T-cell (primary cell): Measurements from ENCODE around the gene TXNRD1. TPM values are rescaled to one million over a fixed set of nuclear protein-coding genes. Genes with fewer than 3 reads are reported as not detected.
"Not testable (repeated sequence)": the region's sequence is repeated elsewhere in the genome, so short reads cannot be mapped to it uniquely, and the experiment has no call there.

Experiments
- ATAC-seq, 4 experiments: fragments of 200-7000 bp in 3 of 4; fragments of 150-1000 bp in 1 of 4; cut with Tn5 transposase; replicated peaks in 1 of 4; 1 replicate in 3 of 4; 2 replicates in 1 of 4; pipeline ENCODE4 v1.10.0; 2021; ENCODE audit warnings: moderate library complexity in 3 of 4, mild to moderate bottlenecking in 2 of 4, moderate number of reproducible peaks in 1 of 4
- CTCF ChIA-PET, 2 donors: fragments of 300-600 bp; sonication (Branson Sonifier 250); formaldehyde crosslinking; loops; one replicate each; lab custom pipeline; 2022; ENCODE audit warnings: antibody characterized with exemption in 2 of 2; lab: Charles Lee
- POLR2A ChIA-PET, 2 donors: fragments of 300-600 bp; sonication (Branson Sonifier 250); formaldehyde crosslinking; loops; one replicate each; lab custom pipeline; 2022; ENCODE audit warnings: antibody characterized with exemption in 2 of 2; lab: Charles Lee
- DNase-seq, 35 experiments: peaks; one replicate each; pipeline versions ENCODE4 v3.0.0 to v3.0.0-alpha.2; 2013 to 2023
- H3K27ac ChIP-seq: one replicate; pipeline ENCODE4 v1.5.1; 2013; ENCODE audit warnings: low read length
- H3K27me3 ChIP-seq, 2 experiments: replicated peaks in 1 of 2; 1 replicate in 1 of 2; 2 replicates in 1 of 2; pipeline versions ENCODE4 v1.6.1 to v1.7.0; 2013; ENCODE audit warnings: low read length in 1 of 2, mixed read lengths in 1 of 2; ENCODE audit not compliant: control insufficient read depth in 2 of 2, insufficient read depth in 2 of 2; ENCODE audit errors: extremely low read depth in 1 of 2
- H3K36me3 ChIP-seq, 2 donors: 1 replicate in 1 of 2; 2 replicates in 1 of 2; pipeline versions ENCODE4 v1.6.1 to v1.7.0; 2013; ENCODE audit warnings: low read length in 1 of 2; ENCODE audit not compliant: control insufficient read depth in 2 of 2, insufficient read depth in 1 of 2; ENCODE audit errors: extremely low read depth in 1 of 2
- H3K4me1 ChIP-seq, 2 experiments: 1 replicate in 1 of 2; 2 replicates in 1 of 2; pipeline versions ENCODE4 v1.6.1 to v1.7.0; 2013; ENCODE audit warnings: low read length in 2 of 2, mixed read lengths in 1 of 2; ENCODE audit not compliant: insufficient read depth in 2 of 2, control insufficient read depth in 1 of 2; ENCODE audit errors: extremely low read depth in 1 of 2
- H3K4me3 ChIP-seq, 2 donors: 1 replicate in 1 of 2; 2 replicates in 1 of 2; pipeline versions ENCODE4 v1.5.1 to v1.7.0; 2013; ENCODE audit warnings: mild to moderate bottlenecking in 2 of 2, low read length in 1 of 2, moderate library complexity in 1 of 2; ENCODE audit not compliant: control insufficient read depth in 1 of 2; ENCODE audit errors: extremely low read depth in 1 of 2
- H3K9me3 ChIP-seq: 2 replicates; pipeline ENCODE4 v1.7.0; 2013
- H3K27ac Mint-ChIP-seq, 2 donors: one replicate each; pipeline ENCODE4 v1.8.0; 2020 to 2021; ENCODE audit warnings: mild to moderate bottlenecking in 2 of 2, mixed read lengths in 2 of 2
- H3K27me3 Mint-ChIP-seq, 2 donors: one replicate each; pipeline ENCODE4 v1.8.0; 2021 to 2022; ENCODE audit warnings: mixed read lengths in 2 of 2
- H3K36me3 Mint-ChIP-seq: one replicate; pipeline ENCODE4 v1.8.0; 2021; ENCODE audit warnings: mixed read lengths
- H3K4me1 Mint-ChIP-seq, 3 donors: one replicate each; pipeline ENCODE4 v1.8.0; 2020 to 2022; ENCODE audit warnings: mixed read lengths in 3 of 3, mild to moderate bottlenecking in 1 of 3
- H3K4me3 Mint-ChIP-seq, 3 donors: one replicate each; pipeline ENCODE4 v1.8.0; 2020 to 2022; ENCODE audit warnings: mild to moderate bottlenecking in 3 of 3, mixed read lengths in 3 of 3, moderate library complexity in 3 of 3
- H3K9me3 Mint-ChIP-seq, 3 donors: one replicate each; pipeline ENCODE4 v1.8.0; 2020 to 2022; ENCODE audit warnings: mixed read lengths in 3 of 3
- WGBS: methylation state at CpG from one replicate; pipeline ENCODE4 v1.1.5; 2013; ENCODE audit warnings: missing lambda C conversion rate; ENCODE audit not compliant: insufficient coverage; 5-methylcytosine and 5-hydroxymethylcytosine counted together
- total RNA-seq, 35 experiments: library from RNA in 6 of 35; stranded (reverse) in 6 of 35; fragments of 120-200 nt in 1 of 35; gene quantifications; one replicate each; pipeline versions ENCODE4 v1.2.1 to v1.2.4 and lab custom pipeline; 2013 to 2026

Gene TXNRD1
- total RNA-seq, 5 donors from 2014 or later (not counting 1 experiment from before 2014, with no cell fraction given), result 33.1 to 91.7 (median 68.9) TPM

GRCh38 chr12:104171785-104172569 is 43.6 kb upstream of the TXNRD1 start:
- DNase-seq (no peak), ATAC-seq (no peak)
- peaks cover 0 to 5% of the 10 kb centered on the region in 2 donors for H3K27me3 Mint-ChIP-seq
- H3K9me3 Mint-ChIP-seq, result no peaks in the 10 kb centered on the region
- ChIA-PET POLR2A (no interaction called here), CTCF (no interaction called here)
- Histone ChIP-seq H3K27me3 (no peaks in the 10 kb centered on the region), H3K27ac (no peak overlapping the region), H3K9me3 (no peaks in the 10 kb centered on the region), H3K4me1 (no peaks in the 10 kb centered on the region), H3K4me3 (no peak overlapping the region), H3K36me3 (no peaks in the 10 kb centered on the region)
- 81% methylated on average over 13 of the region's 28 CpGs for WGBS
- no peak overlapping the region for H3K4me3 Mint-ChIP-seq
- H3K36me3 Mint-ChIP-seq, result no peaks in the 10 kb centered on the region
- H3K4me1 Mint-ChIP-seq, result no peaks in the 10 kb centered on the region
- H3K27ac Mint-ChIP-seq, result no peak overlapping the region

GRCh38 chr12:104172570-104172947 is 43.0 kb upstream of the TXNRD1 start:
- H3K4me3 Mint-ChIP-seq, result no peak overlapping the region
- CTCF ChIA-PET, result no interaction called here
- ATAC-seq, result no peak
- peaks cover 0 to 5% of the 10 kb centered on the region in 2 donors for H3K27me3 Mint-ChIP-seq
- WGBS, result 100% methylated on average over 1 of the region's 6 CpGs
- Histone ChIP-seq H3K36me3 (no peaks in the 10 kb centered on the region), H3K27me3 (no peaks in the 10 kb centered on the region), H3K27ac (no peak overlapping the region), H3K4me3 (no peak overlapping the region), H3K4me1 (no peaks in the 10 kb centered on the region), H3K9me3 (no peaks in the 10 kb centered on the region)
- no peaks in the 10 kb centered on the region for H3K4me1 Mint-ChIP-seq
- POLR2A ChIA-PET, result no interaction called here
- H3K9me3 Mint-ChIP-seq, result no peaks in the 10 kb centered on the region
- H3K36me3 Mint-ChIP-seq, result no peaks in the 10 kb centered on the region
- no peak overlapping the region for H3K27ac Mint-ChIP-seq
- no peak for DNase-seq

GRCh38 chr12:104173804-104174203 is 41.8 kb upstream of the TXNRD1 start:
- CTCF ChIA-PET, H3K9me3 Mint-ChIP-seq: not testable (repeated sequence)

DNA sequence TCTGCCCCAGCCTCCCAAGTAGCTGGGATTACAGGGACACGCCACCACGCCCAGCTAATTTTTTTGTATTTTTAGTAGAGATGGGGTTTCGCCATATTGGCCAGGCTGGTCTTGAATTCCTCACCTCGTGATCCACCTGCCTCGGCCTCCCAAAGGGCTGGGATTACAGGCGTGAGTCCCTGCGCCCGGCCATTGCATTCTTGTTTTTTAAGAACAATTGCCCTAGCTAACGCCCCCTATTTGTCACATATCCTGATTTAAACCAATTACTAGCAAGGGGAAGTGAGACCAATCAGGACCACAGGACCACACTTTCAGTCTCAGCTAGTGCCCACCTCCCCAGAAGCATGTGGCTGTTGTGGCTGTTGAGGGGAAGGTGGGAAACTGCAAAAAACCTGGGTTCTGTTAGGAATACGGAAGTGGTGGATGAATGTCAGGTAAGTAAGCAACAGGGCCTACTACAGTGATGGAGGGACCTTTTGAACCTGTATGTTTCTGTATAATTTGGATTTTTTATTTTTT is 39.8 kb upstream of the TXNRD1 start:
- H3K9me3 ChIP-seq, result no peaks in the 10 kb centered on the region
- no peak for ATAC-seq
- CTCF ChIA-PET, result no interaction called here

More at GRCh38 chr12:104173804-104174203, 41.8 kb upstream of the TXNRD1 start:
- H3K4me1 Mint-ChIP-seq, H3K27ac ChIP-seq, H3K27ac Mint-ChIP-seq, H3K36me3 Mint-ChIP-seq, POLR2A ChIA-PET, H3K36me3 ChIP-seq, H3K4me1 ChIP-seq, H3K4me3 ChIP-seq, H3K9me3 ChIP-seq, H3K4me3 Mint-ChIP-seq, H3K27me3 Mint-ChIP-seq, H3K27me3 ChIP-seq, DNase-seq, ATAC-seq: not testable (repeated sequence)
- WGBS, result no CpG with 5 or more reads among the region's 5 CpGs

DNA sequence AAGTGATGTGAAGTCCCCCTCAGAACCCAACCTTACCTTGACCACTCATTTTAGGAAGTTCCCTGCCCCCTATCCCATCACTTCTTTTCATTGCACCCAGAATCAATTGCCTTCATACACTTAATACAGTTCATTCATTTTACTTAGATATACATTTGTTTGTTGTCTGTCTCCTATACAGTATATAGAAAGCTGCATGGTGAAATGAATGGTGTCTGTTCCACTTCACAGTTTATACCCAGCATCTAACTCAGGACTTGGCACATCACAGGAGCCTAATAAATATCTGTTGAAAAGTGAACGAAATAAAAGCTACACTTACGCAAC is 38.3 kb upstream of the TXNRD1 start:
- no peaks in the 10 kb centered on the region for H3K9me3 ChIP-seq
- WGBS, result no CpG with 5 or more reads among the region's 2 CpGs
- H3K27ac ChIP-seq, result no peak overlapping the region
- H3K36me3 ChIP-seq, result no peaks in the 10 kb centered on the region
- Mint-ChIP-seq H3K36me3 (no peaks in the 10 kb centered on the region), H3K27me3 (no peaks in the 10 kb centered on the region), H3K4me3 (no peak overlapping the region), H3K9me3 (no peaks in the 10 kb centered on the region), H3K27ac (no peak overlapping the region), H3K4me1 (no peaks in the 10 kb centered on the region)
- peaks cover 0 to 3% of the 10 kb centered on the region in 2 experiments for H3K27me3 ChIP-seq
- DNase-seq (no peak), ATAC-seq (no peak)
- CTCF ChIA-PET, result no interaction called here
- no peaks in the 10 kb centered on the region for H3K4me1 ChIP-seq
- H3K4me3 ChIP-seq, result no peak overlapping the region
- POLR2A ChIA-PET, result no interaction called here

More for the DNA sequence above, 39.8 kb upstream of the TXNRD1 start:
- Histone ChIP-seq H3K27ac (no peak overlapping the region), H3K27me3 (peaks cover 0 to 3% of the 10 kb centered on the region in 2 experiments), H3K4me1 (no peaks in the 10 kb centered on the region), H3K36me3 (no peaks in the 10 kb centered on the region), H3K4me3 (no peak overlapping the region)
- 85% methylated on average over 5 of the region's 10 CpGs for WGBS
- H3K36me3 Mint-ChIP-seq, result no peaks in the 10 kb centered on the region
- H3K9me3 Mint-ChIP-seq, result no peaks in the 10 kb centered on the region
- no peaks in the 10 kb centered on the region for H3K27me3 Mint-ChIP-seq
- H3K4me1 Mint-ChIP-seq, result no peaks in the 10 kb centered on the region
- POLR2A ChIA-PET, result no interaction called here
- no peak overlapping the region for H3K4me3 Mint-ChIP-seq
- no peak for DNase-seq
- no peak overlapping the region for H3K27ac Mint-ChIP-seq

- H3K27me3 Mint-ChIP-seq, result no peaks in the 10 kb centered on the region
- no peak overlapping the region for H3K4me3 ChIP-seq
- H3K9me3 Mint-ChIP-seq, result no peaks in the 10 kb centered on the region
- no peaks in the 10 kb centered on the region for H3K36me3 Mint-ChIP-seq
- whole genome bisulfite sequencing, result 63% methylated on average over 4 of the region's 8 CpGs
- DNase-seq, result no peak
- H3K36me3 ChIP-seq, result no peaks in the 10 kb centered on the region
- POLR2A ChIA-PET, result no interaction called here
- no peaks in the 10 kb centered on the region for H3K9me3 ChIP-seq
- no peaks in the 10 kb centered on the region for H3K4me1 ChIP-seq
- CTCF ChIA-PET, result no interaction called here
- no peak overlapping the region for H3K4me3 Mint-ChIP-seq
- peaks cover 0 to 3% of the 10 kb centered on the region in 2 experiments for H3K27me3 ChIP-seq
- H3K27ac Mint-ChIP-seq, result no peak overlapping the region
- no peak overlapping the region for H3K27ac ChIP-seq
- no peak for ATAC-seq
- no peaks in the 10 kb centered on the region for H3K4me1 Mint-ChIP-seq
Measured at GRCh38 chr12:104177663-104178501, 37.7 kb upstream of the TXNRD1 start.
